ENCODE results near the gene CUEDC1.

GRCh38 chr17:57858838-57859237 is 96.4 kb downstream of the CUEDC1 start:
- TF ChIP-seq ETV6 (CRISPR knock-in tag; conservative IDR thresholded peaks at IDR 0.05) (no peak), ZNF503 (CRISPR knock-in tag; IDR thresholded peaks at IDR 0.05) (no peak), POLR2A (IDR thresholded peaks at IDR 0.05; ENCODE audit: insufficient read depth in 1 of 2, low read depth in 2 of 2, low read length in 2 of 2) (no peak)

All from HepG2 (cell line).